Rectal smooth muscle tissue (tissue), 1 donor: ENCODE data around the gene FGF10.

Experiments used
- H3K27ac ChIP-seq: one replicate; pipeline ENCODE4 v1.7.0; 2013; ENCODE audit warnings: low read depth, low read length, inconsistent platforms
- H3K27me3 ChIP-seq: one replicate; pipeline ENCODE4 v1.7.0; 2013; ENCODE audit warnings: low read length; ENCODE audit not compliant: control insufficient read depth, insufficient read depth
- H3K36me3 ChIP-seq: one replicate; pipeline ENCODE4 v1.7.0; 2013; ENCODE audit warnings: low read length; ENCODE audit not compliant: control insufficient read depth, insufficient read depth
- H3K4me1 ChIP-seq: one replicate; pipeline ENCODE4 v1.7.0; 2013; ENCODE audit warnings: low read length; ENCODE audit not compliant: control insufficient read depth, insufficient read depth
- H3K4me3 ChIP-seq: one replicate; pipeline ENCODE4 v1.7.0; 2013; ENCODE audit warnings: low read length
- H3K9ac ChIP-seq: one replicate; pipeline ENCODE4 v1.7.0; 2013; ENCODE audit warnings: low read length

FGF10 gene

DNA sequence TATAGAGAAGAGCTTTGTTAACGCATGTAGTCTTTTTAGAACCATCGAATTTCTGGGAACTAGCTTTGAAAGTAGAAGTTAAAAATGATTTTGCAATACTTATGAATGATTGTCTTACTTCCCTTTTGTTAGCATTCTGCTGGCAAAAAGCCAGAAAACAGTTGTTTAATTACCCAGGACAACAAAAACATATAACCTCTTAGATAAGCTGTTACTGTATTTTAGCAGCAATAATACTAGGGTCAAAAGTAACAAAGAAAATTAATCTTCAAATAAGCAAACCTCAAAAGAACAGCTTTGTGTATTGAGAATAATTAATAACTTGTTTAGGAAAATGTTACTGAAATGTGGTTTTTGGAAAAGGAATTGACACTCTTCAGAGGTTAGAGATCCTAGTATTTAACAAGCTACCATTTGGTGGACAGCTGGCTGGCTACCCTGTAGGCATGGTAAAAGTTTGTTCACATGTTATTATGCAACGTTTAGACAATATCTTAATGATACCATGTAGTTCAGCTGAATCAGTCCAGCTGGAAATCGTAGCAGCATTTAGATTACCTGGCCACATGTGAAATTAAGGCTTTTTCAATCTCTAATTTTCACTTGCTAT lies 3.8 kb downstream of the FGF10 start:
- H3K4me3 ChIP-seq, result no peak overlapping the region
- no peaks in the 10 kb centered on the region for H3K4me1 ChIP-seq
- H3K27me3 ChIP-seq, result no peaks in the 10 kb centered on the region
- H3K27ac ChIP-seq, result no peak overlapping the region
- no peak overlapping the region for H3K9ac ChIP-seq
- no peaks in the 10 kb centered on the region for H3K36me3 ChIP-seq

DNA sequence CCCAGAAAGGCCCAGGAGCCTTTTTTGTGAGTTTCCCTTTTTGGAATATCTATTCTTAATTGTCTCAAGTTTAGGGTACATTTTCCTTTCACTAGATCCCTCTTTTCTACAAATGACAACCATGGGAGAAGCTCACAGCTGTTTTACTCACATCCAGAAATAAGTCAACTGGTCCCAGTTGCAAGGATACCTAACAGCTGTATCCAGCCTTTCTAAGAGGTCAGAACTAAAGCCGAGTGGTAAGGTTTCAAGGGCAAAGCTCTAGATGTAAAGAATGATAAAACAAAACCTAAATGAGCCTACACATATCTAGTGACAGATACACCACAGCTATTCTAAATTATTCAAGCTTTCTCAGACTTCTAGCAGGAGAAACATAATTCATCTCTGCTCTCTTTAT lies 4.4 kb downstream of the FGF10 start:
- Histone ChIP-seq H3K4me1 (no peaks in the 10 kb centered on the region), H3K27ac (no peak overlapping the region), H3K27me3 (no peaks in the 10 kb centered on the region), H3K4me3 (no peak overlapping the region), H3K9ac (no peak overlapping the region), H3K36me3 (no peaks in the 10 kb centered on the region)

DNA sequence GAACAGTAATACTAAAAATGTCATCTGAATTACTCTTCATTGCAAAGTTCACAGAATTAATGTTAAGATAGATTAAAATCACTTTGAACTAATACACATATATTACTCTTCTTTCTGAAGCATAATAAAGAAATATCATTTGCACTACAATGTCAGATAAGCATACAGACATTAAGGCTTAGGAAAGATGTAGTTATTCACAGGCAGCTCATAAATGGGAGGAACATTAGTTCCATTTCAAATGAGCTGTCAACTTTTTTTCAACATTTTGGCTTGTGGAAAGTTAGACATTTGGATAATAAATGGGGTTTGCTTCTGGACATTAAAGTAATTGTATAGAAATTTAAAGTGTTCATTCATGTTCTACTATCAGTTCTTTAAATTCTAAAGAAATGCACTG lies 6.3 kb downstream of the FGF10 start:
- Histone ChIP-seq H3K27ac (no peak overlapping the region), H3K9ac (no peak overlapping the region), H3K27me3 (no peaks in the 10 kb centered on the region), H3K36me3 (no peaks in the 10 kb centered on the region), H3K4me1 (no peaks in the 10 kb centered on the region), H3K4me3 (no peak overlapping the region)

DNA sequence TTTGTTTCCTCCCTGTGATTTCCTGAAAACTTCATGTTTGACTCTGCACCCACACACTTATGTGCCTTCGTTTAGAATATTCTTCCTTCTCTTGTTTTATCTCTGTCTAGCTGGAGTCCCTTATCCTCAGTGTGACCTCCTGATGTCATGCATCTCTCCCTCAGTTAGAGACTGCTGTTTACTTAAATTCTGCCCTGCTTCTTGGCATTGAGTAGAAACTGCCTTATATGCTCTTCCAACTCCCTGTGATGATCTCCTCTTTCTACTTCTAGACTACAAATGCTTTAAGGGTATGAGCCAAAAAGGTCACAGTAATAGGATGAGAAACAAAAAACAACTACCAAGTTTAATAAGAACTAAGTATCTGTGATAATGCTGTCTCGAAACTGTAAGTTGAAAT lies 12.2 kb downstream of the FGF10 start:
- no peaks in the 10 kb centered on the region for H3K36me3 ChIP-seq
- H3K27ac ChIP-seq, result no peak overlapping the region
- H3K9ac ChIP-seq, result no peak overlapping the region
- H3K4me1 ChIP-seq, result peaks cover 4% of the 10 kb centered on the region
- no peaks in the 10 kb centered on the region for H3K27me3 ChIP-seq
- no peak overlapping the region for H3K4me3 ChIP-seq

DNA sequence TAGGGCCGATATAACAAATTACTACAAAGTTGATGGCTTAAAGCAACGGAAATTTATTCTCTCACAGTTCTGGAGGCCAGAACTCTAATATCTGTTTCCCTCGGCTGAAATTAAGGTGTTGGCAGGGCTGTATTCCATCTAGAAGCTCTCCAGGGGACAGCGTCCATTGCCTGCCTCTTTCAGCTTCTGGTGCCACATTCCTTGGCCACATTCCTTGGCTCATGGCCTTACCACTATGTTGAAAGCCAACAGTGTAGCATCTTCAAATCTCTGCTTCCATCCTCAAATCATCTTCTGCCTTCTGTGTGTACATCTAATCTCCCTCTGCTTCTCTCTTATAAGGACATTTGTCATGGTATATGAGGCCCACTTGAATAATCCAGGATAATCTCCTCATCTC lies 17.2 kb downstream of the FGF10 start:
- H3K27ac ChIP-seq, result no peak overlapping the region
- no peaks in the 10 kb centered on the region for H3K36me3 ChIP-seq
- H3K27me3 ChIP-seq, result no peaks in the 10 kb centered on the region
- no peak overlapping the region for H3K9ac ChIP-seq
- no peak overlapping the region for H3K4me3 ChIP-seq
- peaks cover 3% of the 10 kb centered on the region for H3K4me1 ChIP-seq

DNA sequence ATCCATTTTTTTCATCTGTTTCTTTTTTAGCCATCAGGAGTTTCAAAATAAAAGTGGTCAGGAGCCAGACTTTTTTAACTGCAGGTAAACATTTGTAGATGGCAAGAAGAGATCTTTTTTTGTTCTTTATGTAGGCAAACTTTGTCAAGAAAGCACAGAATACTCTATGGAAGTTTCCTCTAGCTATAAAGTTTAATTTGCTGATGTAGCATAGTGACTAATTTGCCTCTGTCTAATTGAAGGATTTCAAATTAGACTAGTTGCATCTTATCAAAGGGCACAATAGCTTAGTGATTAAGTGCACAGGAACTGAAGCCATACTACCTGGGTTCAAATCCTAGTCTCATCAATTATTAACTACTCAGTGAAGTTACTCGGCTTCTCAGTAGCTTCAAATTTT lies 22.0 kb downstream of the FGF10 start:
- peaks cover 4% of the 10 kb centered on the region for H3K4me1 ChIP-seq
- no peaks in the 10 kb centered on the region for H3K27me3 ChIP-seq
- no peaks in the 10 kb centered on the region for H3K36me3 ChIP-seq
- H3K9ac ChIP-seq, result no peak overlapping the region
- H3K4me3 ChIP-seq, result no peak overlapping the region
- H3K27ac ChIP-seq, result no peak overlapping the region

DNA sequence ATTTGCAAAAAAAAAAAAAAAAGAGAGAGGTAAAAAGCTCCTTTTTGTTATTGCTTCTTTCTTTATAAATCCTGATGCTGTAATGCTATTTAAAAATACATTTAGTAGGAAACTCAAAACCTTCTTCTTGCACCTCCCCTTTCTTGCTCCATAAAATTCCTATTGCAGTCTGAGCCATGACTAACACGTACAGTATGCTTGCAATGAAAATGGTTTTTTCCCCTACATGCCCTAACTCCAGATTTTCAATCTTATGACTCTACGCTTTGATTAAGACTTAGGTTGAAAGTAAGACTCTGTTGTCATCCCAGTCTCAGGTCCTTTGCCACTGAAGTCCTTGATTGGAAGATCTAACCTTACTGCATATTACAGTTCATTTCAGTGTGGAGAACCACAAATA lies 23.9 kb downstream of the FGF10 start:
- H3K4me1 ChIP-seq, result peaks cover 4% of the 10 kb centered on the region
- H3K27ac ChIP-seq, result no peak overlapping the region
- H3K9ac ChIP-seq, result no peak overlapping the region
- no peak overlapping the region for H3K4me3 ChIP-seq
- H3K27me3 ChIP-seq, result no peaks in the 10 kb centered on the region
- H3K36me3 ChIP-seq, result no peaks in the 10 kb centered on the region

DNA sequence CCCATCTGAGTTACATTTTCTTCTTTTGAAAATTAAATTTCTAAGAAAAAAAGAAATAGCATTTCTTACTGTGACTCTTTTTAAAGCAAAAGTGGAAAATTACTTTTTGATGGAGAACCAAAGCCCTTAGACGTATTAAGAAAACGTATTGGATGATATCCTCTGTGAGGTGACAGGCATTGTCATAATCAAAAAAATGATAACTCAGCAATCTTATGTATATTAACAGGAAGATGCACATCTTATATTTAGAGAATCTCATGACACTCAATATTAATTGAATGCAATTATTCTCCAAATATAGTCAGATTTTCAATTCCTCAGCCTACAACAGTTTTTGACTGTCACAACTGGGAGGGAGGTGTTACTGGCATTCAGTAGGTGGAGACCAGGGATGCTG lies 25.1 kb downstream of the FGF10 start:
- no peaks in the 10 kb centered on the region for H3K27me3 ChIP-seq
- H3K36me3 ChIP-seq, result no peaks in the 10 kb centered on the region
- no peak overlapping the region for H3K27ac ChIP-seq
- no peak overlapping the region for H3K9ac ChIP-seq
- H3K4me1 ChIP-seq, result peaks cover 4% of the 10 kb centered on the region
- no peak overlapping the region for H3K4me3 ChIP-seq

DNA sequence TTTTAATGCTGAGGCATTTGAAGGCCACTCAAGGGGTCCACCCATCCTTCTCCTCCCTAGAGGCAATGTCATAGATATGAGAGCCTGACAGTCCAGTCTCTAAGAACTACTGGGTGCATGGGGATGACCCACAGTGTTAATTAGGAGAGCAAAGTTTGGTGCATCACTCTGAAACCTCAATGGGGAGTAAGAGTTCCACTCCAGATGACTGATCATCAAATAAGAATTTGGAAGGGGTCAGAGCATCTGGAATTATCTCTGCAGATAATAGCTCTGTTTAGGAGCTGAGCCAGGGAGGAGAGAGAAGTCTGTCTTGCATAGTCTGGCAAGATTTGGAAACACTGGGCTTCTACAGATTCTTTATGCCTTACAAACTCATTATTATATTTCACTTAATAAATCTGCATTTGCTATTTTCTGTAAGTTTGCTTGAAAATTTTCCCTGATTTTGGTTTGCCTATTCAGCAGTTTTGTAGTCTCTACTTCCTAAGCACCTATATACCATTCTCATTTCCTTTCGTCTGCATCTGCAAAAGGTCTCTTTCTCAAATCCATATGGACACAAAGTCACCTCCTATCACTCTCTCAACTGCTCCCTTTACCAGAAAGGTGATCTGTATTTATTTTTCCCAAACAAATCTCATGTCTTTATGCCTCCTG lies 27.7 kb downstream of the FGF10 start:
- Histone ChIP-seq H3K4me3 (no peak overlapping the region), H3K9ac (no peak overlapping the region), H3K36me3 (no peaks in the 10 kb centered on the region), H3K4me1 (peaks cover 4% of the 10 kb centered on the region), H3K27me3 (no peaks in the 10 kb centered on the region), H3K27ac (no peak overlapping the region)

DNA sequence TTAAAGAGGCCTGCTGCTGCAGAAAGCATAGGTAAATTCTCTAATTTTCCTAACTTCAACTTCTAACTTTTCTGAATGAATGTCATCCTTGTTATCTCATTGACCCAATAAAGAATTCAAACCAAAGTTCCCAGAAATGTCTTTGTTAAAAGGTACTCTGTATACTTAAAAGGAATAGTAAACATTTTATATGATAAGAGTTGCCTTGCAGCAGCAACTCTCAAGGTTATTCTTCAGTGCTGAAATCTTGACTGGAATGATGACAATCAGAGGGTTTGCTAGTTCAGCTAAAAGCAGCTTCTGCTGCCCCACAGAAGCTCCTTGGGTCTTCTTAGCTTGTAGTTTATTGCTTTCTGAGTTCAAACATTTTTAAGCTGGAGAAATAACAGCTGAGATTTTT lies 28.3 kb downstream of the FGF10 start:
- Histone ChIP-seq H3K9ac (no peak overlapping the region), H3K4me1 (no peaks in the 10 kb centered on the region), H3K36me3 (no peaks in the 10 kb centered on the region), H3K4me3 (no peak overlapping the region), H3K27me3 (no peaks in the 10 kb centered on the region), H3K27ac (no peak overlapping the region)

DNA sequence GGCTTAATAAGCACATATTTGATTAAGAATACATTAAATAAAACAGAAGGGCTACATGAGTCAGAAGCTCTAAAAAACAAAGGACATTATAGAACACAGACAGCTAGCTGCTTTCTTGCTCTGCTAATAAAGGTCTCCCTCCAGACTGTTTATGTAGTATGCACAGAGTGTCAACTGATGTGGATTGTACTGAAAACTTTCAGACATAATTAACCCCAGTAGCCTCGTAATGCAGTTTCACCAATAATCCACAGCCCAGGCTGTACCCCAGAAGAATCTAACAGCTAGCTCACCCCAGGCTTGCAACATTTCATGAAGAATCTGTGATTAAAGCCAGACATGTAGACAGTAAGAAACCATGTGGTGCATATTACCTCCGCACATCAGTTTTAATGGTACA lies 30.8 kb downstream of the FGF10 start:
- Histone ChIP-seq H3K27ac (no peak overlapping the region), H3K27me3 (no peaks in the 10 kb centered on the region), H3K9ac (no peak overlapping the region), H3K4me3 (no peak overlapping the region), H3K36me3 (no peaks in the 10 kb centered on the region), H3K4me1 (peaks cover 3% of the 10 kb centered on the region)

DNA sequence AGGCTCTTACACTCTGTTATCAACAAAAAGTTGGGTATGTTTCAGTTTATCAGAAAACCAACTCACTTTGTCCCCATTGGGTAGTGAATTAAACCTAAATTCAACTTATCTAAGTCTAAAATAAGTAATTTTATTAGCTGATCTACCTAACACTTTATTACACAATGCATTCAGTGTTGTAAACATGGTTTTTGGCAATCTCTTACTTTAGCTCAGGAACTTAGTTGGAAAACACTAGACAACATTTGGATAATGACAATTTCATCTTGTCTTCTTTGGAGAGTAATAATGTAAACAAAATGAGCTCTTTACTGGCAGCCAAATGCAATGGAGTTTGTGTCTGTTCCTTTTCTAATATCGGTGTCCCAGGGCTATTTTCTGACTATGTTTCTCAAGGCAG lies 33.0 kb downstream of the FGF10 start:
- Histone ChIP-seq H3K27me3 (no peaks in the 10 kb centered on the region), H3K4me3 (no peak overlapping the region), H3K4me1 (peaks cover 3% of the 10 kb centered on the region), H3K27ac (no peak overlapping the region), H3K36me3 (no peaks in the 10 kb centered on the region), H3K9ac (no peak overlapping the region)

DNA sequence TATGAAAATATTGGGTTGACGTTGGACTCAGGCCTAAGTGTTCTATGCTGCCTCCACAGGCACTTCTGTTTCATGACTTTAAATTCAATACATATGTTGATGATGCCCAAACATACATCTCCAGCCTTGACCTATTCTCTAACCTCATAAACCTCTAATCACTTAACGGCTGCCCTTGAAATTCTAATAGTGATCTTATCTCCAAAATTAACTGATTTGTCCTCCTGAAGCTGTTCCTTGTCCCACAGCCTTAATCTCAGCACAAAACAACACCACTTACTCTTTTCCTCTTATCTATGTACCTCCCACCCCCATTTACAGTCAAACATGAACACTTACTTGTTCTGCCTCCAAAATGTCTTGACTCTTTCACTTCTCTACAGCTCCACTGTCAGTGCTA lies 43.3 kb downstream of the FGF10 start:
- H3K27ac ChIP-seq, result no peak overlapping the region
- H3K27me3 ChIP-seq, result no peaks in the 10 kb centered on the region
- no peaks in the 10 kb centered on the region for H3K4me1 ChIP-seq
- H3K36me3 ChIP-seq, result no peaks in the 10 kb centered on the region
- H3K4me3 ChIP-seq, result no peak overlapping the region
- H3K9ac ChIP-seq, result no peak overlapping the region
